Astrocyte (in vitro differentiated cells and primary cell): Measurements from ENCODE around the gene OR11G2. TPM values are rescaled to one million over a fixed set of nuclear protein-coding genes. Genes with fewer than 3 reads are reported as not detected.

Experiments
- DNase-seq: peaks from one replicate; pipeline ENCODE4 v3.0.0-alpha.2; 2010; ENCODE audit warnings: low read depth
- FAIRE-seq: peaks from 2 replicates; lab custom pipeline; 2011; peaks lifted over from hg19 to GRCh38; lab: Jason Lieb, UNC
- H2AFZ ChIP-seq: 2 replicates; pipeline ENCODE4 v1.6.0; 2012; ENCODE audit warnings: low read depth, low read length, inconsistent platforms
- H3K27ac ChIP-seq: 2 replicates; pipeline ENCODE4 v1.5.1; 2011; ENCODE audit warnings: low read depth, low read length, inconsistent platforms
- H3K27me3 ChIP-seq: 2 replicates; pipeline ENCODE4 v1.6.0; 2011; ENCODE audit warnings: low read length, inconsistent platforms; ENCODE audit not compliant: insufficient read depth
- H3K36me3 ChIP-seq: 2 replicates; pipeline ENCODE4 v1.5.1; 2011; ENCODE audit warnings: low read length, inconsistent platforms; ENCODE audit not compliant: insufficient read depth
- H3K4me1 ChIP-seq: 2 replicates; pipeline ENCODE4 v1.5.1; 2011; ENCODE audit warnings: low read length, inconsistent platforms; ENCODE audit not compliant: insufficient read depth
- H3K4me2 ChIP-seq: 2 replicates; pipeline ENCODE4 v1.6.0; 2012; ENCODE audit warnings: low read length, inconsistent platforms
- H3K4me3 ChIP-seq: 2 replicates; pipeline ENCODE4 v1.5.1; 2011; ENCODE audit warnings: low read depth, mild to moderate bottlenecking, low read length, inconsistent platforms; ENCODE audit not compliant: insufficient read depth
- H3K79me2 ChIP-seq: 2 replicates; pipeline ENCODE4 v1.6.0; 2012; ENCODE audit warnings: mild to moderate bottlenecking, low read length, inconsistent platforms; ENCODE audit not compliant: insufficient read depth
- H3K9ac ChIP-seq: 2 replicates; pipeline ENCODE4 v1.6.0; 2012; ENCODE audit warnings: mild to moderate bottlenecking, low read length, inconsistent platforms
- H3K9me3 ChIP-seq: 2 replicates; pipeline ENCODE4 v1.5.1; 2012; ENCODE audit warnings: low read depth, mild to moderate bottlenecking, low read length, inconsistent platforms; ENCODE audit not compliant: insufficient read depth
- H4K20me1 ChIP-seq: 2 replicates; pipeline ENCODE4 v1.6.0; 2012; ENCODE audit warnings: low read length, inconsistent platforms; ENCODE audit not compliant: insufficient read depth
- H3K27ac Mint-ChIP-seq: one replicate; pipeline ENCODE4 v1.8.0; 2021; ENCODE audit warnings: mild to moderate bottlenecking, mixed read lengths; ENCODE audit not compliant: unreplicated experiment
- H3K27me3 Mint-ChIP-seq: one replicate; pipeline ENCODE4 v1.8.0; 2021; ENCODE audit warnings: low read depth, mixed read lengths; ENCODE audit not compliant: unreplicated experiment
- H3K36me3 Mint-ChIP-seq: one replicate; pipeline ENCODE4 v1.8.0; 2021; ENCODE audit warnings: low read depth, mixed read lengths; ENCODE audit not compliant: unreplicated experiment
- H3K4me1 Mint-ChIP-seq: one replicate; pipeline ENCODE4 v1.8.0; 2021; ENCODE audit warnings: low read depth, mixed read lengths; ENCODE audit not compliant: unreplicated experiment
- H3K4me3 Mint-ChIP-seq: one replicate; pipeline ENCODE4 v1.8.0; 2021; ENCODE audit warnings: mild to moderate bottlenecking, moderate library complexity, mixed read lengths; ENCODE audit not compliant: unreplicated experiment
- H3K9me3 Mint-ChIP-seq: one replicate; pipeline ENCODE4 v1.8.0; 2021; ENCODE audit warnings: mild to moderate bottlenecking, mixed read lengths; ENCODE audit not compliant: unreplicated experiment
- EZH2 ChIP-seq: IDR thresholded peaks from 2 replicates; pipeline ENCODE4 v1.6.1; 2012; ENCODE audit warnings: mild to moderate bottlenecking, low read length, inconsistent platforms; ENCODE audit not compliant: insufficient read depth
- total RNA-seq: library from RNA; stranded (reverse); gene quantifications from 2 replicates; pipeline ENCODE4 v1.2.1, GENCODE V29; 2021
- TF ChIP-seq, protein P1 (sequence below): IDR thresholded peaks from 2 replicates; pipeline ENCODE4 v1.5.1; 2011; ENCODE audit warnings: low read depth, mild to moderate bottlenecking, inconsistent platforms, low read length, moderate library complexity; ENCODE audit not compliant: insufficient read depth

OR11G2 gene
- total RNA-seq, 1 donor from 2014 or later = not detected

DNA sequence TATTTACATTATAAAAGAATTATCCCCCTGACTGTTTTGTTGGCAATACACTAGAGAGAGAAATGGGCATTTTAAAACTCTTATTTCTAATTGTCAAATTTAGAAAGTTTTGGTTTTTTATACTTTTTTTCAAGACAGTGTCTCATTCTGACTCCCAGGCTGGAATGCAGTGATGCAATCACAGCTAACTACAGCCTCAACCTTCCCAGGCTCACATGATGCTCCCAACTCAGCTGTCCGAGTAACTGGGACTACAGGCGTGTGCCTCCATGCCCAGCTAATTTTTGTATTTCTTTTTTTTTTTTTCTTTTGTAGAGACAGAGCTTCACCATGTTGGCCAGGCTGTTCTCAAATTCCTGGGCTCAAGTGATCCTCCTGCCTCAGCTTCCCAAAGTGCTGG lies 24.5 kb downstream of the OR11G2 start:
- Histone ChIP-seq H3K9me3 (no peaks in the 10 kb centered on the region), H3K36me3 (no peaks in the 10 kb centered on the region), H3K79me2 (no peaks in the 10 kb centered on the region), H3K27me3 (no peaks in the 10 kb centered on the region), H4K20me1 (no peaks in the 10 kb centered on the region), H2AFZ (no peak overlapping the region), H3K27ac (no peak overlapping the region), H3K4me3 (no peak overlapping the region), H3K4me2 (no peak overlapping the region), H3K4me1 (no peaks in the 10 kb centered on the region), H3K9ac (no peak overlapping the region)
- TF ChIP-seq, protein P1, sequence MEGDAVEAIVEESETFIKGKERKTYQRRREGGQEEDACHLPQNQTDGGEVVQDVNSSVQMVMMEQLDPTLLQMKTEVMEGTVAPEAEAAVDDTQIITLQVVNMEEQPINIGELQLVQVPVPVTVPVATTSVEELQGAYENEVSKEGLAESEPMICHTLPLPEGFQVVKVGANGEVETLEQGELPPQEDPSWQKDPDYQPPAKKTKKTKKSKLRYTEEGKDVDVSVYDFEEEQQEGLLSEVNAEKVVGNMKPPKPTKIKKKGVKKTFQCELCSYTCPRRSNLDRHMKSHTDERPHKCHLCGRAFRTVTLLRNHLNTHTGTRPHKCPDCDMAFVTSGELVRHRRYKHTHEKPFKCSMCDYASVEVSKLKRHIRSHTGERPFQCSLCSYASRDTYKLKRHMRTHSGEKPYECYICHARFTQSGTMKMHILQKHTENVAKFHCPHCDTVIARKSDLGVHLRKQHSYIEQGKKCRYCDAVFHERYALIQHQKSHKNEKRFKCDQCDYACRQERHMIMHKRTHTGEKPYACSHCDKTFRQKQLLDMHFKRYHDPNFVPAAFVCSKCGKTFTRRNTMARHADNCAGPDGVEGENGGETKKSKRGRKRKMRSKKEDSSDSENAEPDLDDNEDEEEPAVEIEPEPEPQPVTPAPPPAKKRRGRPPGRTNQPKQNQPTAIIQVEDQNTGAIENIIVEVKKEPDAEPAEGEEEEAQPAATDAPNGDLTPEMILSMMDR = no peak
- TF ChIP-seq EZH2 = no peak
- no peaks in the 10 kb centered on the region for H3K4me1 Mint-ChIP-seq
- DNase-seq (no peak), FAIRE-seq (no peak)
- no peak overlapping the region for H3K27ac Mint-ChIP-seq
- H3K27me3 Mint-ChIP-seq = no peaks in the 10 kb centered on the region
- H3K4me3 Mint-ChIP-seq = no peak overlapping the region
- no peaks in the 10 kb centered on the region for H3K36me3 Mint-ChIP-seq
- no peaks in the 10 kb centered on the region for H3K9me3 Mint-ChIP-seq

DNA sequence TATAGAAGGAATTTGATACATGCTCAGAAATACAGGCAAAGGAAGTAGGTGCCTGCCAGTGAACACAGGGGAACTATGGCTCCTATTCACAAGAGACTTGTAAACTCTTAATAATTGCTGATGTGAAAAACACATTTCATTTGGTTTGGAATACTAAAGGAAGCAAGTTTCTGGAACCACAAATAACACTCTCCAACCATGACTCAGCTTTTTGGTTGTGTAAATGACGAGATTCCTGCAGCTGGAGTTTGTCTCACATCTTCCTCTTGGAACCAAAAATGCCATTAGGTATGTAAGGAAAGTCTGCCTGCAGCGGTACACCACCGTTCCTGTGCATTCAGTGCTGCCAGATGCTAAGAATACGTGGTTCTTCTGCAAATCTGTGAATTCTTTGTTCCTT lies 28.3 kb downstream of the OR11G2 start:
- H3K4me3 ChIP-seq = no peak overlapping the region
- H3K4me3 Mint-ChIP-seq = no peak overlapping the region
- H3K9me3 Mint-ChIP-seq = no peaks in the 10 kb centered on the region
- no peaks in the 10 kb centered on the region for H3K4me1 ChIP-seq
- H3K36me3 Mint-ChIP-seq = no peaks in the 10 kb centered on the region
- H3K4me1 Mint-ChIP-seq = no peaks in the 10 kb centered on the region
- H3K9ac ChIP-seq = no peak overlapping the region
- H3K27ac Mint-ChIP-seq = no peak overlapping the region
- H3K36me3 ChIP-seq = no peaks in the 10 kb centered on the region
- FAIRE-seq = no peak
- DNase-seq = no peak
- no peak overlapping the region for H3K4me2 ChIP-seq
- H4K20me1 ChIP-seq = no peaks in the 10 kb centered on the region
- no peak overlapping the region for H3K27ac ChIP-seq
- H3K9me3 ChIP-seq = peaks cover under 1% of the 10 kb centered on the region
- H3K79me2 ChIP-seq = no peaks in the 10 kb centered on the region
- H3K27me3 Mint-ChIP-seq = no peaks in the 10 kb centered on the region
- no peak overlapping the region for H2AFZ ChIP-seq
- TF ChIP-seq, protein P1 = no peak
- no peak for TF ChIP-seq EZH2
- no peaks in the 10 kb centered on the region for H3K27me3 ChIP-seq

DNA sequence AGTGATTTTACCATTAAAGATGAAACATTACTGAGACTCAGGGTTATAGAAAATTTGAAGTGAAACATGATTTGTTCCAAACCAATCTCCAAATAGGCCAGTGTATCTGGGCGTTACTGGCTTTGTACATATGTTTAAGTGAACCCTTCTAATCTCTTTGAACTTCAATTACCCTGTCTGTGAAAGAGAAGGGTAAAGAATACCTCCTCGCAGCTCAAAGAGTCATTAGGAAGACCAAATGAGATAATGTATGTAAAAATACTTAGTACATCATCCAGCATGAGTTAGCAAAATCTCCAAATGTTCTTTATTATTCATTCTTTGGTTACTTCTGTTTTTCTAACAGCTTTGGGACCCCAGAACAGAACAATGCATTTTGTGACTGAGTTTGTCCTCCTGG lies 32.7 kb downstream of the OR11G2 start, which contains the start of gene OR11H6:
TSS of gene OR11H6 (plus strand) at position 301 of the 400 bp plus-strand sequence. CDS start at position 301, 0 bp downstream.
- H3K27me3 Mint-ChIP-seq = no peaks in the 10 kb centered on the region
- TF ChIP-seq, protein P1 = no peak
- TF ChIP-seq EZH2 = no peak
- Histone ChIP-seq H2AFZ (no peak within 1 kb of the TSS), H3K27me3 (no peaks in the 10 kb centered on the region), H3K4me3 (no peak within 1 kb of the TSS), H3K4me1 (no peaks in the 10 kb centered on the region), H4K20me1 (no peaks in the 10 kb centered on the region), H3K79me2 (no peaks in the 10 kb centered on the region), H3K9me3 (peaks cover 10% of the 10 kb centered on the region), H3K36me3 (no peaks in the 10 kb centered on the region), H3K4me2 (no peak within 1 kb of the TSS), H3K27ac (no peak within 1 kb of the TSS), H3K9ac (no peak within 1 kb of the TSS)
- H3K9me3 Mint-ChIP-seq = peaks cover 7% of the 10 kb centered on the region
- H3K27ac Mint-ChIP-seq = no peak within 1 kb of the TSS
- no peak for FAIRE-seq
- H3K4me3 Mint-ChIP-seq = no peak within 1 kb of the TSS
- H3K36me3 Mint-ChIP-seq = no peaks in the 10 kb centered on the region
- no peak for DNase-seq
- no peaks in the 10 kb centered on the region for H3K4me1 Mint-ChIP-seq
